Activated T-cell treated with anti-CD3 and anti-CD28 coated beads for 4 hours (primary cell): ENCODE measurements around the gene WASHC2A.
"Not testable (repeated sequence)": the region's sequence is repeated elsewhere in the genome, so short reads cannot be mapped to it uniquely, and the experiment has no call there.

Experiments used
- DNase-seq: peaks from one replicate; pipeline ENCODE4 v3.0.0-alpha.2; 2020

Gene WASHC2A

GRCh38 chr10:50067546-50068351, at the start of gene WASHC2A:
TSS of gene WASHC2A (plus strand) at chr10:50067954. CDS start at chr10:50068006, 52 bp downstream.
- DNase-seq, result peak; percentile 91

- not testable (repeated sequence) for DNase-seq
These were observed 48.5 kb upstream of the WASHC2A start for GRCh38 chr10:50019279-50019678.

GRCh38 chr10:50020451-50021024, 47.2 kb upstream of the WASHC2A start:
- DNase-seq, result not testable (repeated sequence)

- DNase-seq, result no peak
These were observed 46.1 kb upstream of the WASHC2A start for GRCh38 chr10:50021646-50022045.

- DNase-seq, result not testable (repeated sequence)
These were observed 42.9 kb upstream of the WASHC2A start for GRCh38 chr10:50024716-50025383.

GRCh38 chr10:50025627-50026026, 42.1 kb upstream of the WASHC2A start:
- no peak for DNase-seq

- no peak for DNase-seq
These were observed 40.6 kb upstream of the WASHC2A start for GRCh38 chr10:50027195-50027594.

- DNase-seq, result no peak
These were observed 34.3 kb upstream of the WASHC2A start for GRCh38 chr10:50033481-50033880.

GRCh38 chr10:50035337-50035736, 32.4 kb upstream of the WASHC2A start:
- not testable (repeated sequence) for DNase-seq

- no peak for DNase-seq
These were observed 22.7 kb upstream of the WASHC2A start for GRCh38 chr10:50044941-50045664.

GRCh38 chr10:50046457-50046856, 21.3 kb upstream of the WASHC2A start:
- DNase-seq, result not testable (repeated sequence)

GRCh38 chr10:50047594-50047993, 20.2 kb upstream of the WASHC2A start:
- DNase-seq, result not testable (repeated sequence)

- not testable (repeated sequence) for DNase-seq
These were observed 15.6 kb upstream of the WASHC2A start for GRCh38 chr10:50051995-50052660.

- not testable (repeated sequence) for DNase-seq
These were observed 14.9 kb upstream of the WASHC2A start for GRCh38 chr10:50052778-50053376.

GRCh38 chr10:50055494-50056292, 12.1 kb upstream of the WASHC2A start:
- DNase-seq, result not testable (repeated sequence)

- DNase-seq, result not testable (repeated sequence)
These were observed 11.1 kb upstream of the WASHC2A start for GRCh38 chr10:50056654-50057053.

- DNase-seq, result not testable (repeated sequence)
These were observed 9.0 kb upstream of the WASHC2A start for GRCh38 chr10:50058727-50059126.

- DNase-seq, result not testable (repeated sequence)
These were observed 7.8 kb upstream of the WASHC2A start for GRCh38 chr10:50059946-50060345.

GRCh38 chr10:50061548-50061947, 6.2 kb upstream of the WASHC2A start:
- DNase-seq, result not testable (repeated sequence)

GRCh38 chr10:50063100-50063499, 4.7 kb upstream of the WASHC2A start:
- no peak for DNase-seq

GRCh38 chr10:50068352-50068659, 552 bp downstream of the WASHC2A start:
- DNase-seq, result not testable (repeated sequence)
